ENCODE results near the gene SMIM11. TPM values are rescaled to one million over a fixed set of nuclear protein-coding genes. Genes with fewer than 3 reads are reported as not detected.
"Not testable (repeated sequence)": the region's sequence is repeated elsewhere in the genome, so short reads cannot be mapped to it uniquely, and the experiment has no call there.

Gene SMIM11
- total RNA-seq, 1 donor = 6.5 TPM

- DNase-seq (ENCODE audit: low read depth); H3K4me3 ChIP-seq (ENCODE audit: low read depth, low read length): not testable (repeated sequence)
Measured at GRCh38 chr21:34383724-34384415, 8.6 kb downstream of the SMIM11 start.

GRCh38 chr21:34400522-34400921 is 25.2 kb downstream of the SMIM11 start:
- DNase-seq (ENCODE audit: low read depth); H3K4me3 ChIP-seq (ENCODE audit: low read depth, low read length): not testable (repeated sequence)

- not testable (repeated sequence) for DNase-seq (ENCODE audit: low read depth); H3K4me3 ChIP-seq (ENCODE audit: low read depth, low read length)
Measured at GRCh38 chr21:34404742-34405141, 29.4 kb downstream of the SMIM11 start.

- not testable (repeated sequence) for H3K4me3 ChIP-seq (ENCODE audit: low read depth, low read length); DNase-seq (ENCODE audit: low read depth)
Measured at GRCh38 chr21:34405686-34406085, 30.4 kb downstream of the SMIM11 start.

- not testable (repeated sequence) for H3K4me3 ChIP-seq (ENCODE audit: low read depth, low read length); DNase-seq (ENCODE audit: low read depth)
Measured at GRCh38 chr21:34406102-34406501, 30.8 kb downstream of the SMIM11 start.

GRCh38 chr21:34406676-34407075 is 31.4 kb downstream of the SMIM11 start:
- H3K4me3 ChIP-seq (ENCODE audit: low read depth, low read length); DNase-seq (ENCODE audit: low read depth): not testable (repeated sequence)

- not testable (repeated sequence) for H3K4me3 ChIP-seq (ENCODE audit: low read depth, low read length); DNase-seq (ENCODE audit: low read depth)
Measured at GRCh38 chr21:34407294-34407693, 32.0 kb downstream of the SMIM11 start.

GRCh38 chr21:34417448-34418077 is 42.3 kb downstream of the SMIM11 start:
- not testable (repeated sequence) for DNase-seq (ENCODE audit: low read depth); H3K4me3 ChIP-seq (ENCODE audit: low read depth, low read length)

GRCh38 chr21:34423805-34424204 is 48.5 kb downstream of the SMIM11 start, which contains the start of gene SMIM34:
TSS of gene SMIM34 (minus strand) at chr21:34423951. CDS start at chr21:34423839, 112 bp downstream.
- DNase-seq (ENCODE audit: low read depth); H3K4me3 ChIP-seq (ENCODE audit: low read depth, low read length): not testable (repeated sequence)

GRCh38 chr21:34427339-34427738 is 52.0 kb downstream of the SMIM11 start:
- DNase-seq (ENCODE audit: low read depth); H3K4me3 ChIP-seq (ENCODE audit: low read depth, low read length): not testable (repeated sequence)

- not testable (repeated sequence) for H3K4me3 ChIP-seq (ENCODE audit: low read depth, low read length)
Measured at GRCh38 chr21:34428441-34428840, 53.1 kb downstream of the SMIM11 start.

GRCh38 chr21:34429710-34430109 is 54.4 kb downstream of the SMIM11 start:
- DNase-seq (ENCODE audit: low read depth); H3K4me3 ChIP-seq (ENCODE audit: low read depth, low read length): not testable (repeated sequence)

More at GRCh38 chr21:34428441-34428840, 53.1 kb downstream of the SMIM11 start:
- not testable (repeated sequence) for DNase-seq (ENCODE audit: low read depth)

Other genes starting within 250 kb of the SMIM11 start
- gene KCNE2, start 11.5 kb upstream of the SMIM11 start, total RNA-seq (ENCODE audit: low replicate concordance) = not detected in 2 replicates
- 0.90 TPM in 1 of 2 replicates, not detected in the other for gene SMIM34, start 48.4 kb downstream of the SMIM11 start, total RNA-seq (ENCODE audit: low replicate concordance)
- gene KCNE1, start 136.7 kb downstream of the SMIM11 start, total RNA-seq (ENCODE audit: low replicate concordance) = 0.09 and 0.74 TPM in 2 replicates
- gene RCAN1, start 239.6 kb downstream of the SMIM11 start, total RNA-seq (ENCODE audit: low replicate concordance) = 30.5 and 39.7 TPM in 2 replicates